Dedifferentiated amniotic fluid mesenchymal stem cell (primary cell): Measurements from ENCODE around the gene STAT1.

Experiments used
- DNase-seq: peaks from one replicate; pipeline ENCODE4 v3.0.0-alpha.2; 2016; ENCODE audit errors: extremely low spot score

Gene STAT1

GRCh38 chr2:190959911-190960788 lies 53.8 kb downstream of the STAT1 start:
- DNase-seq = no peak

- DNase-seq = no peak
Measured at GRCh38 chr2:190953257-190953656, 60.7 kb downstream of the STAT1 start.

- no peak for DNase-seq
Measured at GRCh38 chr2:190950566-190950991, 63.4 kb downstream of the STAT1 start.

- DNase-seq = no peak
Measured at GRCh38 chr2:190948671-190949070, 65.3 kb downstream of the STAT1 start.

- DNase-seq = peak; percentile 88
Measured at GRCh38 chr2:190947711-190948251, 66.2 kb downstream of the STAT1 start.

GRCh38 chr2:190947141-190947540 lies 66.8 kb downstream of the STAT1 start:
- DNase-seq = no peak

GRCh38 chr2:190943706-190944105 lies 70.3 kb downstream of the STAT1 start:
- no peak for DNase-seq

- no peak for DNase-seq
Measured at GRCh38 chr2:190942697-190943096, 71.3 kb downstream of the STAT1 start.

GRCh38 chr2:190941571-190941970 lies 72.4 kb downstream of the STAT1 start:
- no peak for DNase-seq

- no peak for DNase-seq
Measured at GRCh38 chr2:190940454-190940853, 73.5 kb downstream of the STAT1 start.

GRCh38 chr2:190938771-190939335 lies 75.1 kb downstream of the STAT1 start:
- DNase-seq = peak; percentile 65

- no peak for DNase-seq
Measured at GRCh38 chr2:190935054-190935453, 78.9 kb downstream of the STAT1 start.

- DNase-seq = no peak
Measured at GRCh38 chr2:190933361-190933760, 80.6 kb downstream of the STAT1 start.

GRCh38 chr2:190932514-190932913 lies 81.5 kb downstream of the STAT1 start:
- no peak for DNase-seq

GRCh38 chr2:190930411-190930810 lies 83.6 kb downstream of the STAT1 start:
- DNase-seq = no peak

GRCh38 chr2:190929919-190930318 lies 84.1 kb downstream of the STAT1 start:
- DNase-seq = no peak

GRCh38 chr2:190927301-190927700 lies 86.7 kb downstream of the STAT1 start:
- DNase-seq = peak; percentile 67

- no peak for DNase-seq
Measured at GRCh38 chr2:190922376-190922775, 91.6 kb downstream of the STAT1 start.

GRCh38 chr2:190920085-190920484 lies 93.9 kb downstream of the STAT1 start:
- DNase-seq = no peak
